Fibroblast of mammary gland (primary cell): ENCODE data around the gene PYDC1.
"Not testable (repeated sequence)": the region's sequence is repeated elsewhere in the genome, so short reads cannot be mapped to it uniquely, and the experiment has no call there.

ENCODE experiments used
- DNase-seq: peaks from one replicate; pipeline ENCODE4 v3.0.0-alpha.2; 2010; ENCODE audit warnings: low read depth
- H3K4me3 ChIP-seq: 2 replicates; pipeline ENCODE4 v1.5.1; 2011; ENCODE audit warnings: low read depth, mild to moderate bottlenecking, low read length, moderate library complexity; ENCODE audit not compliant: control insufficient read depth
- CTCF ChIP-seq: conservative IDR thresholded peaks from 2 replicates; pipeline ENCODE4 v1.5.1; 2011; ENCODE audit warnings: low read depth, low read length, inconsistent platforms; ENCODE audit not compliant: control insufficient read depth, insufficient read depth

PYDC1 gene

GRCh38 chr16:31177136-31177535 is 39.8 kb downstream of the PYDC1 start:
- peak; percentile 66 for DNase-seq
- H3K4me3 ChIP-seq, result no peak overlapping the region
- TF ChIP-seq CTCF, result no peak

DNA sequence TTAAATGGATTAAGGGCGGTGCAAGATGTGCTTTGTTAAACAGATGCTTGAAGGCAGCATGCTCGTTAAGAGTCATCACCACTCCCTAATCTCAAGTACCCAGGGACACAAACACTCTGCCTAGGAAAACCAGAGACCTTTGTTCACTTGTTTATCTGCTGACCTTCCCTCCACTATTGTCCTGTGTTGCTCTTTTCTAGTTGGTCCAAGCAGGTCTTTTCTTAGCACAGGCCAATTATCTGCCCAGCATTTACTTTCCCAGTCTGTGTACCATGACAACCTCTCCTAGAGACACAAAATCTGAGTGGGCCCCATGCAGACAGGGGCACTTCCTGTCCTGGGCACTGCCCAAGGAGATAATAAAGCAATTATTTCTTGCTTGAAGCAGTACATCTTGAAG is 46.9 kb downstream of the PYDC1 start:
- H3K4me3 ChIP-seq, DNase-seq: not testable (repeated sequence)

DNA sequence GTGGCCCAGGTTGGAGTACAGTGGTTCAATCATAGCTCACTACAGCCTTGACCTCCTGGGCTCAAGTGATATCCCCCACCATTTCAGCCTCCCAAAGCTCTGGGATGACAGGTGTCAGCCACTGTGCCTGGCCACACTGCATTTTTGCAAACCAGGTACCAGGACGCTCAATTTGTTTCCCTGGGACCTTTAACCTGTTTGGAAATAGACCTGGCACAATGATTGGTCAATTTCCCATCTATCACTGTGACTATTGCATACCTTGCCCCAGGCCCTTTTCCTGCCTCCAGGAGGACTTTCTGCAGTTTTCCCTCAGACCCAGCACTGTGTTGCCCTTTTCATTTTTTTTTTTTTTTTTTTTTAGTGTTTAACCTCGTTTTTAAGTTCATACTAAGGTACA is 48.1 kb downstream of the PYDC1 start:
- TF ChIP-seq CTCF, result no peak
- no peak for DNase-seq
- H3K4me3 ChIP-seq, result no peak overlapping the region

GRCh38 chr16:31167315-31167714 is 49.6 kb downstream of the PYDC1 start:
- TF ChIP-seq CTCF, result no peak
- no peak overlapping the region for H3K4me3 ChIP-seq
- no peak for DNase-seq
